Testis (tissue), 3 donors: ENCODE results near the gene ATG16L1. TPM values are rescaled to one million over a fixed set of nuclear protein-coding genes. Genes with fewer than 3 reads are reported as not detected.

Source experiments
- DNase-seq: peaks from one replicate; pipeline ENCODE4 v3.0.0-alpha.2; 2019
- H3K27ac ChIP-seq, 2 donors: fragments of 200-600 bp; sonication (generic); one replicate each; pipeline ENCODE4 v1.5.1; 2019
- H3K27me3 ChIP-seq: fragments of 200-600 bp; sonication (generic); one replicate; pipeline ENCODE4 v1.5.1; 2019
- H3K36me3 ChIP-seq: fragments of 200-600 bp; sonication (generic); one replicate; pipeline ENCODE4 v1.5.1; 2017; ENCODE audit warnings: low read depth; ENCODE audit errors: missing control alignments
- H3K4me1 ChIP-seq: fragments of 200-600 bp; sonication (generic); one replicate; pipeline ENCODE4 v1.5.1; 2019
- H3K4me3 ChIP-seq, 2 donors: fragments of 200-600 bp; sonication (generic); one replicate each; pipeline ENCODE4 v1.5.1; 2017 to 2019
- H3K9me3 ChIP-seq: fragments of 200-600 bp; sonication (generic); one replicate; pipeline ENCODE4 v1.5.1; 2017
- POLR2A ChIP-seq: fragments of 450-650 bp; IDR thresholded peaks from one replicate; pipeline ENCODE4 v1.6.1; 2017; ENCODE audit warnings: antibody characterized with exemption, mild to moderate bottlenecking, moderate library complexity
- WGBS, 2 donors: methylation state at CpG; one replicate each; pipeline ENCODE4 v1.1.5; 2018; 5-methylcytosine and 5-hydroxymethylcytosine counted together
- intact Hi-C: fragments of 100-400 bp; cut with DNase I; formaldehyde crosslinking; loops from one replicate; pipeline ENCODE4 v1.15.1; 2023; ENCODE audit warnings: low total_unique reads
- polyA plus RNA-seq: library from polyadenylated mRNA; stranded (reverse); fragments of 350-450 nt; fragmentation: Illumina TruSeq; extraction: RNeasy Lipid Tissue Mini Kit (QIAGEN cat#74804); gene quantifications from one replicate; pipeline ENCODE4 v1.2.3, GENCODE V29; 2014; ENCODE audit warnings: low read depth, low replicate concordance; ENCODE audit not compliant: insufficient read depth
- total RNA-seq, 2 donors: library from RNA; depleted of rRNA; stranded (reverse); fragments of >200 nt; gene quantifications; one replicate each; pipeline ENCODE4 v1.2.3, GENCODE V29; 2016
- TF ChIP-seq, protein P1 (sequence below), 3 experiments: fragments of 450-650 bp in 2 of 3; fragments of 200-600 bp in 1 of 3; sonication (generic) in 1 of 3; IDR thresholded peaks; one replicate each; pipeline ENCODE4 v1.5.1; 2016 to 2019; ENCODE audit warnings: antibody characterized with exemption in 3 of 3, mild to moderate bottlenecking in 2 of 3, moderate library complexity in 1 of 3

ATG16L1 gene
- total and polyA plus RNA-seq, 3 donors from 2014 or later = 37.3 to 53.1 (median 47.2) TPM

DNA sequence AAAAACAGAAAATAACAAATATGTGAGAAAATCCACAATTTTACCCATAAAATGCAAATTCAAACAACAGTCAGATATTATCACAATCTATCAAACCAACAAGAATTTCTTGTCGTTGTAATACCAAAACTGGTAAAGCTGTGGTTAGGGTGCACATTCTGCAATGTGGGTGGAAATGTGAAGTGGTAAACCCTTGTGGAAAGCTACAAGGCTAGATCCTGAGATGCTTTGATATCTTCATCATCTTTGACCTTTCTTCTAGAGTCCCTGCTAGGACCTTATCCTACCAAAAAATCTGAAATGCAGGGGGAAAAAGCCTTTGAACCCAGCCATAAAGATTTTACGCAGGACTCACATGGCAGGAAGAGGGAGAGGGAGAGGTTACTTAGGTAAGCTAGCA lies 17.2 kb upstream of the ATG16L1 start:
- 88 to 90% methylated on average over 2 of the region's 2 CpGs for WGBS, 2 donors
- TF ChIP-seq, protein P1, sequence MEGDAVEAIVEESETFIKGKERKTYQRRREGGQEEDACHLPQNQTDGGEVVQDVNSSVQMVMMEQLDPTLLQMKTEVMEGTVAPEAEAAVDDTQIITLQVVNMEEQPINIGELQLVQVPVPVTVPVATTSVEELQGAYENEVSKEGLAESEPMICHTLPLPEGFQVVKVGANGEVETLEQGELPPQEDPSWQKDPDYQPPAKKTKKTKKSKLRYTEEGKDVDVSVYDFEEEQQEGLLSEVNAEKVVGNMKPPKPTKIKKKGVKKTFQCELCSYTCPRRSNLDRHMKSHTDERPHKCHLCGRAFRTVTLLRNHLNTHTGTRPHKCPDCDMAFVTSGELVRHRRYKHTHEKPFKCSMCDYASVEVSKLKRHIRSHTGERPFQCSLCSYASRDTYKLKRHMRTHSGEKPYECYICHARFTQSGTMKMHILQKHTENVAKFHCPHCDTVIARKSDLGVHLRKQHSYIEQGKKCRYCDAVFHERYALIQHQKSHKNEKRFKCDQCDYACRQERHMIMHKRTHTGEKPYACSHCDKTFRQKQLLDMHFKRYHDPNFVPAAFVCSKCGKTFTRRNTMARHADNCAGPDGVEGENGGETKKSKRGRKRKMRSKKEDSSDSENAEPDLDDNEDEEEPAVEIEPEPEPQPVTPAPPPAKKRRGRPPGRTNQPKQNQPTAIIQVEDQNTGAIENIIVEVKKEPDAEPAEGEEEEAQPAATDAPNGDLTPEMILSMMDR (IDR thresholded peaks at IDR 0.05) = no peak
- TF ChIP-seq POLR2A = no peak
- no peak for DNase-seq
- Histone ChIP-seq H3K4me1 (no peaks in the 10 kb centered on the region), H3K36me3 (no peaks in the 10 kb centered on the region), H3K4me3 (no peak overlapping the region), H3K9me3 (no peaks in the 10 kb centered on the region), H3K27ac (no peak overlapping the region), H3K27me3 (no peaks in the 10 kb centered on the region)
- intact Hi-C loops = no loop called here

DNA sequence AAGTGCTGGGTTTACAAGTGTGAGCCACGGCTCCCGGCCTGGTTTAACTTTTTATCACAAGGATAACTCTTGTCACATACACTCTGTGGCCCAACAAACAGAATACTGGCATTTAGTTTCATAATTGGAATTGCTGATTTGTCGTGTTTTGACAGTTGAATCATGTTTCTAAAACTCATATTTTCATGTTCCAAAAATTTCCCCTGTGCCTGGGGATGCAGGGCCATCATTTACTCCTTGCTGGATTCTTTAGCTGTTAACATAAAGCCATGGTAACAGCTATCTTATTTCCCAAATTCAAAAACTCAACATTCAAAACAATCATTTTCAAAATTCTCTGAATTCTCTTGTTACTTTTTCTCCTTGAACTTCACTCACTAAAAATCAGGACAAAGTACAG lies 16.5 kb upstream of the ATG16L1 start:
- Histone ChIP-seq H3K27ac (no peak overlapping the region), H3K4me1 (no peaks in the 10 kb centered on the region), H3K9me3 (no peaks in the 10 kb centered on the region), H3K36me3 (no peaks in the 10 kb centered on the region), H3K4me3 (no peak overlapping the region), H3K27me3 (no peaks in the 10 kb centered on the region)
- intact Hi-C loops = no loop called here
- TF ChIP-seq, protein P1 (IDR thresholded peaks at IDR 0.05) = no peak
- TF ChIP-seq POLR2A = no peak
- WGBS, 2 donors = 84 to 93% methylated on average over 3 of the region's 3 CpGs
- no peak for DNase-seq

DNA sequence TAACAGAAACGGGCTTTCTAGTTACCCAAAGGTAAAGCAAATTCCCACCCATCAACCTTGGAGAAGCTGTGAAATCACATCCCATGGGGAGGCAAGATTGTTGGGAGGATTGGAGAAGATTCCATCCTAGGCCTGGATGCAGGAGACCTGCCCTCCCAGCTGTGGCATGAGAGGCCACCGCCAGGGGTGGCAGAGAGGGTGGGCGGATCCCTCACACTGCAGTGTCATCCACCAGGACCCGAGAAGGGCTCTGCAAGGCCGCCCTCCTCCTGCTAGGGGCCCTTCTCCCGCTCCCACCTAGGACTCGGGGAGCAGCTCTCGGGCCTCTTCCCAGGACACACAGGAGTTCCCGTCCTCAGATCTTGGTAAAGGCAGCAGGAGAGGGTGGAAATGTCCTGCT lies 15.5 kb upstream of the ATG16L1 start:
- DNase-seq = no peak
- H3K9me3 ChIP-seq = no peaks in the 10 kb centered on the region
- TF ChIP-seq POLR2A = no peak
- TF ChIP-seq, protein P1 (IDR thresholded peaks at IDR 0.05) = no peak
- H3K27ac ChIP-seq = no peak overlapping the region
- intact Hi-C loops = no loop called here
- 77% methylated on average over 5 to 9 of the region's 9 CpGs for WGBS, 2 donors
- H3K4me1 ChIP-seq = no peaks in the 10 kb centered on the region
- no peaks in the 10 kb centered on the region for H3K36me3 ChIP-seq
- no peaks in the 10 kb centered on the region for H3K27me3 ChIP-seq
- no peak overlapping the region for H3K4me3 ChIP-seq

DNA sequence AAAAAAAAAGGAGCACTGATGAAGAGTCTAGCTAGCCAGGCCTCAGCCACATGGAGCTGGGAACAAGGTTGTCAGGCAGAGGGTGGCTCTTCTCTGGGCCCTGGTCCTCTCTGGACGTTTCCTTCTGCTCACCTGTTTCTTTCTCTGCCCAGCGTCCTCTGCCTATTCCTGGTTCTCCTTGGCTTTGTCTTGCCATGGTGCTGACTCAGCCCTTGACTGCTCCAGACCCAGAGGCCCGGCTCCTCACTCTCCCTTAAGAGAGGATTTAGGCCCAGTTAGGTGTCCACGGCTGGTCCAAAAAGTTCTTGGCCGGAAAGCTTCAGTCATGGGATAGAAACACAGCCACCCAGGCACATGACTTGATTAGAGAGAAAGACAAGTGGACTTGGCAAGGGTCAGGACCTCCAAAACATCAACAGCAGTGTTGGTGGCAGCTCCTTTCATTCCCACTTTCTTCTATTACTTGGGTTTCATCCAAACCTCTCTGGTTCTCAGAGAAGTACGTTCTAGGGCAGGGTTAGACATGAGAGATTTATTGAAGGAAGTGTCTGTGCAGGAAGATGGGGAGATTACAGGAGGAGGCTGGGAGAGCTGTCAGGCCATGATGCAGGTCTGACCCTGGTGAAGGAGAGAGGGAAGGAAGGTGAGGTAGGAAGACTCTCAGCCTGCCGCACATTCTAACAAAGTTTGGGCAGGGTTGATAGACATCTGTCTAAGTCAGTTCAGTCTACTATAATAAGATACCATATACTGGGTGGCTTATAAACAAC lies 14.5 kb upstream of the ATG16L1 start:
- Histone ChIP-seq H3K27me3 (no peaks in the 10 kb centered on the region), H3K4me1 (no peaks in the 10 kb centered on the region), H3K4me3 (no peak overlapping the region), H3K9me3 (no peaks in the 10 kb centered on the region), H3K27ac (no peak overlapping the region), H3K36me3 (no peaks in the 10 kb centered on the region)
- 74 to 84% methylated on average over 7 of the region's 7 CpGs for WGBS, 2 donors
- intact Hi-C loops = no loop called here
- no peak for DNase-seq
- TF ChIP-seq, protein P1 (IDR thresholded peaks at IDR 0.05) = no peak
- TF ChIP-seq POLR2A = no peak

DNA sequence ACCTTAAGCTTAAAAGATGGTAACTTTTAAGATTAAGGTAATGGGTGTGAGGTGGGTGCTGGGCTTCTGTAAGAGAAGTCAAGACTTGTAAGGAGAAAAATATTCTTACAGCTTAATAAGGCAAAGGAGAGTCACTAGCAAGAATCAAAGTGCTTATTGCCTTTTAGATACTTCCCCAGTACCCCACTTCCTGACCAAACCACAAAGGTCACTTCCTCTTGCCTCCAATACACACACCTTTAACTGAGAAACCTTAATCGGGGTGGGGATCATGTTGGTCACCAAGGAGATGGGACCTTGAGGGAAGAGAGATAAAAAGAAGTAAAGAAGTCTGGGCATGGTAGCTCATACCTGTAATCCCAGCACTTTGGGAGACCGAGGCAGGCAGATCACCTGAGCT lies 10.6 kb upstream of the ATG16L1 start:
- Histone ChIP-seq H3K36me3 (no peaks in the 10 kb centered on the region), H3K27me3 (no peaks in the 10 kb centered on the region), H3K9me3 (no peaks in the 10 kb centered on the region), H3K4me1 (no peaks in the 10 kb centered on the region), H3K4me3 (no peak overlapping the region), H3K27ac (no peak overlapping the region)
- DNase-seq = no peak
- WGBS, 2 donors = 77 to 91% methylated on average over 2 of the region's 2 CpGs
- intact Hi-C loops = no loop called here
- no peak for TF ChIP-seq POLR2A
- TF ChIP-seq, protein P1 (IDR thresholded peaks at IDR 0.05) = no peak
